Uterus (tissue), 4 donors: ENCODE measurements around the gene MPZL2. TPM values are rescaled to one million over a fixed set of nuclear protein-coding genes. Genes with fewer than 3 reads are reported as not detected.

ENCODE experiments used
- DNase-seq, 2 donors: peaks; one replicate each; pipeline ENCODE4 v3.0.0-alpha.2; 2019 to 2020
- H3K27ac ChIP-seq, 2 donors: fragments of 200-600 bp; sonication (generic); 1 replicate in 1 of 2; 2 replicates in 1 of 2; pipeline ENCODE4 v1.5.1; 2016 to 2018
- H3K27me3 ChIP-seq, 2 donors: fragments of 200-600 bp; sonication (generic); one replicate each; pipeline ENCODE4 v1.5.1; 2018 to 2019; ENCODE audit warnings: control low read depth in 1 of 2
- H3K36me3 ChIP-seq, 2 donors: fragments of 200-600 bp; sonication (generic); one replicate each; pipeline ENCODE4 v1.5.1; 2019; ENCODE audit warnings: control low read depth in 1 of 2
- H3K4me1 ChIP-seq, 2 donors: fragments of 200-600 bp; sonication (generic); one replicate each; pipeline ENCODE4 v1.5.1; 2018 to 2019; ENCODE audit warnings: control low read depth in 1 of 2
- H3K4me3 ChIP-seq, 2 donors: fragments of 200-600 bp; sonication (generic); 1 replicate in 1 of 2; 2 replicates in 1 of 2; pipeline ENCODE4 v1.5.1; 2018 to 2019; ENCODE audit warnings: mild to moderate bottlenecking in 1 of 2
- H3K9me3 ChIP-seq, 2 donors: fragments of 200-600 bp; sonication (generic); one replicate each; pipeline ENCODE4 v1.5.1; 2019; ENCODE audit warnings: control low read depth in 1 of 2
- CTCF ChIP-seq, 4 experiments: fragments of 200-600 bp in 2 of 4; fragments of 450-650 bp in 2 of 4; sonication (generic) in 2 of 4; IDR thresholded peaks; one replicate each; pipeline ENCODE4 v1.5.1; 2016 to 2019; ENCODE audit warnings: antibody characterized with exemption in 4 of 4, mild to moderate bottlenecking in 2 of 4, moderate library complexity in 1 of 4
- POLR2A ChIP-seq, 2 donors: fragments of 450-650 bp; IDR thresholded peaks; one replicate each; pipeline ENCODE4 v1.6.1; 2016; ENCODE audit warnings: antibody characterized with exemption in 2 of 2, mild to moderate bottlenecking in 1 of 2, moderate library complexity in 1 of 2
- intact Hi-C: fragments of 100-400 bp; cut with DNase I; formaldehyde crosslinking; loops from one replicate; pipeline ENCODE4 v1.15.1; 2023; ENCODE audit warnings: low total_unique reads
- total RNA-seq, 4 donors: library from RNA; depleted of rRNA in 3 of 4; stranded (reverse); fragments of >200 nt in 3 of 4; gene quantifications; one replicate each; pipeline versions ENCODE4 v1.1.0 to v1.2.4, GENCODE V29; 2014 to 2023
- donor health status: DM: yes; HTN: yes; CAD: no.

MPZL2 gene
- total RNA-seq, 4 donors from 2014 or later = 40.9 to 191 (median 73.9) TPM

GRCh38 chr11:118217575-118217974 lies 46.5 kb downstream of the MPZL2 start:
- H3K4me3 ChIP-seq = no peak overlapping the region
- H3K27me3 ChIP-seq = no peaks in the 10 kb centered on the region
- no peak for DNase-seq
- H3K36me3 ChIP-seq = no peaks in the 10 kb centered on the region
- intact Hi-C loops = no loop called here
- no peak for TF ChIP-seq POLR2A (IDR thresholded peaks at IDR 0.05)
- TF ChIP-seq CTCF (IDR thresholded peaks at IDR 0.05) = no peak
- H3K27ac ChIP-seq = no peak overlapping the region
- H3K4me1 ChIP-seq = no peaks in the 10 kb centered on the region
- no peaks in the 10 kb centered on the region for H3K9me3 ChIP-seq

GRCh38 chr11:118216621-118217481 lies 47.2 kb downstream of the MPZL2 start:
- no peak for TF ChIP-seq POLR2A (IDR thresholded peaks at IDR 0.05)
- TF ChIP-seq CTCF (IDR thresholded peaks at IDR 0.05) = no peak
- Histone ChIP-seq H3K4me1 (no peaks in the 10 kb centered on the region), H3K27ac (no peak overlapping the region), H3K27me3 (no peaks in the 10 kb centered on the region), H3K36me3 (no peaks in the 10 kb centered on the region), H3K4me3 (no peak overlapping the region), H3K9me3 (no peaks in the 10 kb centered on the region)
- intact Hi-C loops = no loop called here
- DNase-seq = no peak

GRCh38 chr11:118215765-118216164 lies 48.3 kb downstream of the MPZL2 start:
- Histone ChIP-seq H3K27ac (no peak overlapping the region), H3K4me1 (no peaks in the 10 kb centered on the region), H3K9me3 (no peaks in the 10 kb centered on the region), H3K4me3 (no peak overlapping the region), H3K27me3 (no peaks in the 10 kb centered on the region), H3K36me3 (no peaks in the 10 kb centered on the region)
- DNase-seq = no peak
- TF ChIP-seq POLR2A (IDR thresholded peaks at IDR 0.05) (no peak), CTCF (IDR thresholded peaks at IDR 0.05) (no peak)
- intact Hi-C loops = no loop called here

- intact Hi-C loops = no loop called here
- no peak overlapping the region for H3K27ac ChIP-seq
- H3K9me3 ChIP-seq = no peaks in the 10 kb centered on the region
- no peak overlapping the region for H3K4me3 ChIP-seq
- no peaks in the 10 kb centered on the region for H3K36me3 ChIP-seq
- TF ChIP-seq POLR2A (IDR thresholded peaks at IDR 0.05) = no peak
- DNase-seq = no peak
- H3K4me1 ChIP-seq = no peaks in the 10 kb centered on the region
- no peaks in the 10 kb centered on the region for H3K27me3 ChIP-seq
Measured at GRCh38 chr11:118215262-118215661, 48.8 kb downstream of the MPZL2 start.

DNA sequence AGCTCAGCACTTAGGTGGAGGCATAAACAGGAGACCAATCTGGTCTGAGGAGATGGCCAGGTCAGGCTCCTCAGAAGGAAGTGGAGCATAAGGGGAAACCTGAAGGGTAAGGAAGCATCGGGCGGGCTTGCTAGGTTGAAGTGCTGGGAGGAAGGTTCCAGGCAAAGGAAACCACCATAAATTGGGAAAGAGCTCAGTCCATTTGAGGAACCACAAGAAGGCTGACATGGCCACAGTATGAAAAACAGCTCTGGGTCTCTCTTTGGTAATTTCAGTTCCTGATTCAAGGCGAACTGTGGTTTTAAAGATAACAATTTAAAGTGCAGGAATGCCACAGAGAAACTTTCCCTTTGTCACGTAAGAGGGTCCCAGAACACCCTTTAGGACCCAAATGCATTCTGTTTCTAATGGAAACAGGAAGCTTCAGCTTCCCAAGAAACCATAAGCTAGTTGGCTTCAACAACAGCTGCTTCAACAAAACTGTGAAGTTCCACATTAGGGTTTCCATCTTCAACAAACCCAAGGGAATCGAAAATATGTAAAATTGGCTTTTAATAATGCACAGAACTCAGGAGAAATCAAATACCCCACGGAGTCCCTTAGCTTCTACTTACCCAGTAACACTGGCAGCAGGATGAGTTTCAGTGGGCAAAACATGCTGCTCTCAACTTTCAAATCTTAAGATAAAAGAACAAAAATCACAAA lies 49.7 kb downstream of the MPZL2 start:
- TF ChIP-seq POLR2A (IDR thresholded peaks at IDR 0.05) = no peak
- TF ChIP-seq CTCF (IDR thresholded peaks at IDR 0.05) = no peak
- Histone ChIP-seq H3K27ac (no peak overlapping the region), H3K27me3 (no peaks in the 10 kb centered on the region), H3K4me1 (no peaks in the 10 kb centered on the region), H3K9me3 (no peaks in the 10 kb centered on the region), H3K4me3 (no peak overlapping the region), H3K36me3 (no peaks in the 10 kb centered on the region)
- intact Hi-C loops = no loop called here
- DNase-seq = no peak
